NCI-H1694 (cell line): Measurements from ENCODE around the gene SFXN3.
"Not testable (repeated sequence)": the region's sequence is repeated elsewhere in the genome, so short reads cannot be mapped to it uniquely, and the experiment has no call there.

Source experiments
- DNase-seq: peaks from one replicate; lab custom pipeline; 2025; lab: John Stamatoyannopoulos, UW

Gene SFXN3

DNA sequence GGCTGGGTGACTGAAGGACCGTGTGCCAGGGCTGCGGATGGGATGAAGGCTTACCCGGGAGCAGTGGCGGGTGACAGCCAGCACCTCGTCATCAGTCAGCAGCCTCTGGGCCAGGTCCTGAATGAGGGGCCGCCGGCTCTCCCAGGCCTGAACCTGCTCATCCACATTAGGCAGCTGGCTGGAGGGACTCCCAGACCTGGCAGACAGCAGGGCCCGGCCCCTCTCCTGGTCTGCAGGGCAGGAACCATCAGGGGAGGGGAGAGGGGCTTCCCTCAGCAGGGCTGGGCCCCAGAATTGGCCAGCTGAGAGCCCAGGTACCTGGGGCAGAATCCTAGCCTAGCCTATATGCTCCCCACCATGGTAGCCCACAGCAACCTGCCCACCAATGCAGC, 15.5 kb upstream of the SFXN3 start:
- DNase-seq = no peak

DNA sequence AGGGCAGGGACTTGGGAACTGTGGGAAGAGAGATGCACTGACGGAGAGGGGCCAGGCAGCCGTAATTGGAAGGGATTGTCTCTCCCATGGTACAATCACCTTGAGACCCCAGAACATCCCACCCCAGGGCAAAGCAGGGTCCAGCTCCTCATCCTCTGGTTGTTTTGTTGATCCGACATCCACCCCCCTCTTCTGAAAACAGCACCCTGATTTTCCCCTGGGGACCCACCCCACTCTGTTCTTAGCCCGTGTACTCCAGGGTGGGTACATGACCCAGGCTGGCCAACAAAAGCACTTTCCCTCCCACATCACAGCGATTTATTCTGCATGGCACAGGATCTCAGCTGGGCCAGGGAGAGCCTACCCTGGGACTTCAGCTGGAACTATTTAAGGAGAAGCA, 14.2 kb upstream of the SFXN3 start:
- no peak for DNase-seq

DNA sequence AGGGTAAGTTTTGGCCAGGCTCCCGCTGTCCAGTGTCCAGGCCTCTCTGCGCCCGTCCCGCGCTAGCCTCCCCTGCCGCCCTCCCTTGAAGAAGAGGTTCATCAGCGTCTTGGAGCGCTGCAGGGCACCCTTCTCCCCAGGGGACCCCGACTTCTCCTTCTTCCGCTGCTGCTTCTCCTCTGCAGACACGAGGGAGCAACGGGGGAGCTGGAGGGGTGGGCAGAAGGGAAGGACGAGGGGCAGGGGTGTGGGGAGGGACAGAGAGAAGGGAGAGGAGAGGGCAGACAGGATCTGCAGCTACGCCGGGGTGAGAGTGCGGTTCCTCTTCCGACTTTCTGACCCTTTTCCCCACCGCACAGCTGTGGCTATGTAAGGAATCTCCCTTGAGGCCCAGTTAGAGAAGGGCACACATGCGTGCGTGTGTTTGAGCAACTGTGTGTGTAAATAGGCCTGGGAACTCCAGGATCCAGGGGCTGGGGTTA, 12.9 kb upstream of the SFXN3 start:
- DNase-seq = no peak

DNA sequence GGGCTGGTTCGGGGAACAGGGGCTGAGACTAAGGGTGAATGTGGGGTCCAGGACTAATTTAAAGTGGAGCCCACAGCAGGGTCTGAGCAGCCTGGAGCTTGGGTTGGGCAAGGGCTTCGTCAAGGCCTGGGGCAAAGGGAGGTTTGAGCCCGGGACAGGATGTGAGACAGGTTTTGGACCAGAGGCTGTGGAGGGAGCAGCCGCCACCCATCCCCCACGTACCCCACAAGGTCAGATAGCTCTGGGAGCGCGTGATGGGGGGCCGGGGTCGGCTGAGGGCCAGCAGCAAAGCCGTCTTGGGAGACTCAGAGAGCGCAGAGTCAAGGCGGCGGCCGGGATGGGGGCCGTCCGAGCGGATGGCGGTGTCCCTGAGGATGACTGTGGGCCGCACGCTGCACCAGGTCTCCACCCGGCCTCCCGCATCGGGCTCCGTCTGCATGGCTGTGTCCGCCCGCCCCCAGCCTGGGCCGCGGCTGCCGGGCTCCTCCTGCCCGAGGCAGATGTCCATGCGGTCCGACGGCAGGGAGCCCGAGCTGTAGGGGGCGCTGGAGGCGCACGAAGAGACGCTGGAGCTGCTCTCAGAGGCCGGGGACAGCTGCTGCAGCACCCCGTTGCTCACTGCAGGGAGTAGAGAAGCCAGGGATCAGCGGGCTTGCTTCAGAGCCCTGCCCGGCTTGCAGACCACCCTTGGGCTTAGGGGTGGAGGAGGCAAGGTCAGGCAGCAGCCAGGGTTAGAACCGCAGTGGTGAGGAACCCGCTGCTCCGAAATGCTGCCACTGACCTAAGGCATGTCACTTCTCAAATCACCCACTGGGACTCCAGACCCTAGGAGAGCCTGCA, 12.2 kb upstream of the SFXN3 start:
- peak; percentile 72 for DNase-seq

DNA sequence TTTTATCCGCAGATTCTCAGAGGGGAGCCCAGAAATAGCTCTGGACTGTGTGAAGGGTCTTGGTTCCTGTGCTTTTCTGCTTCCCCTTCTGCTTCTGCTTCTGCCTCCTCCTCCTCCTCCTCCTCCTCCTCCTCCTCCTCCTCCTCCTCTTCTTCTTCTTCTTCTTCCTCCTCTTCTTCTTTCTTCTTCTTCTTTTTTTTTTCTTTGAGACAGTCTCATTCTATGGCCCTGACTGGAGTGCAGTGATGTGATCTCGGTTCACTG, 11.7 kb upstream of the SFXN3 start:
- DNase-seq = no peak

DNA sequence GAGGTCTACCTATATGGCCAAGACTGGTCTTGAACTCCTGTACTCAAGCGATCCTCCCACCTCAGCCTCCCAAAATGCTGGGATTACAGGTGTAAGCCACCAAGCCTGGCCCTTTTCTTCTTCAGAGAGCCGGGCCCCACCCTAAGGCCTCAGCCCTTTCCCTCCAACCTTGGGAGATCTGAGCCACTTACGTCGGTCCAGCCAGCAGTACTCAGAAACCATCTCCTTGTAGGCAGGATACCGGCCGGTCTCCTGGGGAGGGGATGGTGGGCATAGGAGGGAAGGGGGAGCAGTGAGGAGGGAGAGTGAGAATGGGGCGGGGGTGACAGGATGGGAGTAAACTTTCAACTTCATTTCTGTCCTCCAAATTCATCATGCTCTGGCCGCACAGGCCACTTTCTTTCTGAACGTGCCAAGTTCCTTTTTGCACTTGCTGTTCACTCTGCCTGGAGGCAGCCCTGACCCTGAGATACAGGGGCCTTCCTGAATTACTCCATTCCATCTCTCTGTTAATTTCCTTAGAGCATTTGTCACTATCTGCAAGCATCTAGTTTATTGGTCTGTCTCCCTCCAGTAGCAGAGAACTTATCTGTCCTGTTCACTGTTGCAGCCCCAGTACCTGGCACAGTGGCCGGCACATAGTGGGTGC, 10.5 kb upstream of the SFXN3 start:
- DNase-seq = no peak

DNA sequence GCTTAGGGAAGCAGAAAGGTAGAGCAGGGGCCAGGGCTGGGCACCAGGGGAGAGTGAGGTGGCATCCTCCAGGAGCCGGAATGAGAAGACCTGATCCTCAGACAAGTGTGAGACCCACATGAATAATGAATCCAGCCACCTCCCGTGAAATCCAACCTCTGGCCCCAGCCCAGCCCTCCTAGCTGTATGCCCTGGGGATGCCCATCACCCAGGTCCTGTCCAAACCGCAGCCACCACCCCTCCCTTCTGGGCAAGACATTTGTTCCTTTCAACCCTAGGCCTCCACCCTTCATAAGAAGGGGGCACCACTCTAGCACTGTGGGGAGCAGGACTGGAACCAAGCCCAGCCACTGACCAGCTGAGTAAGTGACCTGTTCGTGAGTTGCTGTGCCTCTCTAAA, 9.8 kb upstream of the SFXN3 start:
- no peak for DNase-seq

DNA sequence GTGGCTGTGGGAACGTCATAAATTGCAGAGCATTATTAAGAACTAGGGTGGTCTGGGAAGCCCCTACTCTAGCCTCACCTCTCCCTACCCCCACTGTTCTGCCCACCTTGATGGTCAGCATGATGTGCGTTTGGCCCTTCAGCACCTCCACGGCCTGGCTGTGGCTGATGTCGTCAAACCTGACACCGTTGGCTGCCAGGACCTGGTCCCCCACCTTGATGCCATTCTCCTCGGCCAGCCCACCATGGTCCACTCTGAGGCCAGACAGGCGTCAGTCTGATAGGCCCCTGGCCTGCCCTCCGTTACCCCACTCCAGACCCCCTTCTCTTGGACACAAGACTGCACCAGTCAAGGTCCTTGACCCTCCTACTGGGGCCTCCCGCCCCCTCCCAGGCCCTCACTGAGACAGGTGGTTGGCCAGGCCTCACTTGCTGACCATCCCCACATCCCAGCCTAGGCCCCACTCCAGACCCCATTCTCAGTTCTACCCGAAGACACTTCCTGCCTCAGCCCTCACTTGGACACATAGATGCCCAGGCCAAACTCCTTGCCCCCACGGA, 9.3 kb upstream of the SFXN3 start:
- no peak for DNase-seq

DNA sequence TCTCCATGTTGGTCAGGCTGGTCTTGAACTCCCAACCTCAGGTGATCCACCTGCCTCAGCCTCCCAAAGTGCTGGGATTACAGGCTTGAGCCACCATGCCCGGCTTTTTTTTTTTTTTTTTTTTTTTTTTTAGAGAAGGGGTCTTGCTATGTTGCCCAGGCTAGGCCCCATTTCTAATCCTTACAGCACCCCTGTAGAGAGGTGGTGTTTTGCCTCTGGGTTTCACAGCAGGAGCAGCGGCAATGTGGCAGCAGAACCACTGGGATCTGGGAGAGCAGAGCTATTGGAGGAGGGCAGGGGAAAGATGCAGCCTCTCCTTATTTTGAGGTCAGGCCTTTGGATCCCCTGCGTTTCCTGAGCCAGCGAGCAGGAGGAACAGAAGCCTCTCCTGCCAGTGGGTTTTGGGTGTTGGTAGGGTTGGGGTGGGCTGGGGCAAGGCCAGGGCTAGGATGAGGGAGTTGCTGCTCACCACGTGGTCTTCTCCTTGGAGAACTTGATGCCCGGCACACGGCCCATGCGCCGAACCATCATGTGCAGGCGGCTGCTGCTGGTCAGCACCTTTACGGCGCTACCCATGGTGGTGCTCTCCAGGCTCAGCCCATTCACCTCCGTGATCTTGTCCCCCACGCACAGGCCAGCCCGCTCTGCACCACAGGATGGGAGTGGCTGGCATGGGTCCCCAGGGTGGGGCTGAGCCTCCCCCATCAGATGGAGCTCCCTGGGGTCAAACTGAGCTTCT, 7.9 kb upstream of the SFXN3 start:
- no peak for DNase-seq

DNA sequence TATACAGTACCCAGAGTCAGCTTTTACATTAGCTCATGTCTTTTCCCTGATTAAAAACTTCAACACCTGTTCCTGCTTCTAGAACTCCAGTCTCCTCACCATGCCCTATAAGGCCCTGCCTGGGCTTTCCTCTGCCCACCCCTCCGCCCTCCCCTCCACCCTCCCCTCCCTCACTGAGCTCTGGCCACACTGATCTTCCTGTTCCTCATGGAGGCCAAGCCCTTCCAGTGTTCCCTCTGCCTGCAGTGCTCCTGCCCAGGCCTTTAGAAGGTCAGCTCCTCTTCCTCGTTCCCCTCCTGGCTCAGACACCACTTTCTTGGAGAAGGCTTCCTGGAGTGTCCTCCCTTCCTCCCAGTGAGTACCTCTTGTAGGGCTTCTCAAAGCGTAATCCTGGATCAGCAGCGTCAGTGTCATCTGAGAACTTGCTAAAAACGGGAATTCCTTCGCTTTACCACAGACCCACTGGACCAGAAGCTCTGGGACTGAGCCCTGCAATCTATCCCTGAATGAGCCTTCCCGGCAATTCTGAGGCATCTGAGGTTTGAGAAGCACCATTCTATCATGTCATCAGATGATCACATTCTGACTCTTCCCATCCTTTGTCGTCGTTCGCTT, 3.8 kb upstream of the SFXN3 start:
- no peak for DNase-seq

DNA sequence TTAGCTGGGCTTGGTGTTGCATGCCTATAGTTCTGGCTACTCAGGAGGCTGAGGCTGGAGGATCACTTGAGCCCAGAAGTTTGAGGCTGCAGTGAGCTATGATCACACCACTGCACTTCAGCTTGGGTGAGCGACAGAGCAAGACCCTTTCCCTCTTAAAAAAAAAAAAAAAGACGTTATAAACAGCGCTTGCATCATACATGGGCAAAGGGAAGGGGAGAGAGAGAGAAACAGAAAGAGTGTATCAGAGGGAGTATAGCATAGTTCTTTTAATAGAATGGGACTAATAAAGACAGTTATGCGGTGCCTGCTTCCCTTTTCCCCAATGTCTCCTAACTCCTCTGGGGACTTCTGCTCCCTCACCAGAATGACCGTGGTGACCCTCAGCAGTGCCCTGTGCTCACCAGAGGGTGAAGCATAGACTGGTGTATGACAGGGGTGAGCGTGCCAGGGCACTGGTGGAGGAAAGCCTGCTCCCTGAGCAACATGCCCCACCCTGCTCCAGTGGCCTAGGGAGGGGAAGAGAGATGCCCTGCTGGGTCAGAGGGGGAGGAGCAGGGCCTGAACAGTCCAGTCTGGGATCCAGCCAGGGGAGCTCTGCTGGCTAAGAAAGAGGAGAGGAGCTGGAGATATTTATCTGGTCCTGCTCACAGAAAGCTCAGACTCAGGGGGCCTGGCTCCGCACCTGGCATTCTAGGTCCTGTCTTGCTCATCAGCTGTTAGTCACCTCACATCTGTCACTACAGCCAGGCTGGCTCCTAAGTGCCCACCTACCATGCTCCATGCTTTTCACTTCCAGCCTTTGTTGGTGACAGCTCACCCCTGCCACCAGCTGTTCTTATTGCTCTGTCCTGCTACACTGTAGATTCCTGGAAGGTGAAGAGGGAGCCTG, 2.3 kb upstream of the SFXN3 start:
- no peak for DNase-seq

DNA sequence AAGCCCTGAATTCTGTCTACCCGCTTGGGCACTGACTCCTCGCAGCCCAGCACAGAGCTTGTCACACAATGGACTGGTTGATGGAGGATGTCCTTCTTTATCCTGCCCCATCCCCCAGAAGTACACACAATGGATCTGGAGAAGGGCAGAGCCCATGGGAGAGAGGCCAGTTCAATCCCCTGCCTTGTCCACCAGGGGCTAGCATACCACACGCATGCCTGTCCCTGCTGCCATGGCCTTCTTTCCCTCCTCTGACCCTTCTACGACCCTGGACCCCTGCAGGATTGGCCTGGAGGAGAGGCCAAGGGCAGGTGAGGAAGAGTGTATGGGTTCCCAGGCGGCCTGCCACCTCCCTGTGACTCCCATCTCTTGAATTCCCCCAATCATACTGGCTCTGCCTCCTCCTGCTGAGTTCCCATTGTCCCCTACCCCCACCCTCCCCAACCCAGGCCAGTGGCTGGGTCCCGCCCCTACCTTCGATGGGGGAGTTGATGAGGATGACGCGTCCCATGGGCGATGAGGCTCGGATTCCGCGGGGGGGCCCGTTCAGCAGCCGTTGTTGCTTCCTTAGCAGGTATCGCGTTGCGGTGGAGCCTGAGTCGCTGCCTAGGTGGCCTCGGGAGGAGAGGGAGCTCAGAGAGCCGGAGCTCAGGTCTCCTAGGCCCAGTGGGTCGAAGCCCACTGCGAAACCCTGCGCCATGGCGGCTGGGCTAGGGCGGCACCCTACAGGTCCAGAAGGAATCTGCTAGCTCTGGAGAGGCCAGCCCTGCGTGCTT, 1.3 kb upstream of the SFXN3 start:
- no peak for DNase-seq

DNA sequence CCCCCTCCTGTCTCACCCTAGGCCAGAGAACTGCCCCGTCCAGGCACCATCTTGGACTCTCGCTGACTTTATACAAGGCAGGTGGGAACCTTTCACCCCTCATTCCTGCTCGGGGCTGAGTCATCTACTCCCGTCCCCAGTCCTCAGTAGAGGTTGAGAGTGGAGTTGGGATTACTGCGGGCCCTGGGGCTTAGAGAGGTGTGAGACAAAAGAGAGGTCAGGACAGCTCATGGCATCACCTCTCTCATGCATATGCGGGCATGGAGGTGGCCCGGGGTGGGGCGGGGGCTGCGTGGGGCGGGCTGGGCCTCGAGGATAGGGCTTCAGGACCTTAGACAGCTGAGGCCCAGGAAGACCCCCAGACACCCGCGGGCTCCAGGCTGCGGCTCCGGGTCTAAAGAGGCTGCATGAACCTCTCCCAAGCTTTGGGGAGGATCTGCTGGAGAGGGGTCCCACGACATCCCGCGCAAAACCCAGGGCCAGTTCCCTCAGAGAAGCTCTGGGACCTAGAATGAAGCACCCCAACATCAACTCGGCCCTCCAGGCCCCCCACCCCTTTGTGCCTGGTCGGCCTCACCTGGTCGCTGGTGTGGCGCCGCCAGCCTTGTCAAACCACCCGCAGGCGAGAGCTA, 422 bp upstream of the SFXN3 start:
- DNase-seq = no peak

DNA sequence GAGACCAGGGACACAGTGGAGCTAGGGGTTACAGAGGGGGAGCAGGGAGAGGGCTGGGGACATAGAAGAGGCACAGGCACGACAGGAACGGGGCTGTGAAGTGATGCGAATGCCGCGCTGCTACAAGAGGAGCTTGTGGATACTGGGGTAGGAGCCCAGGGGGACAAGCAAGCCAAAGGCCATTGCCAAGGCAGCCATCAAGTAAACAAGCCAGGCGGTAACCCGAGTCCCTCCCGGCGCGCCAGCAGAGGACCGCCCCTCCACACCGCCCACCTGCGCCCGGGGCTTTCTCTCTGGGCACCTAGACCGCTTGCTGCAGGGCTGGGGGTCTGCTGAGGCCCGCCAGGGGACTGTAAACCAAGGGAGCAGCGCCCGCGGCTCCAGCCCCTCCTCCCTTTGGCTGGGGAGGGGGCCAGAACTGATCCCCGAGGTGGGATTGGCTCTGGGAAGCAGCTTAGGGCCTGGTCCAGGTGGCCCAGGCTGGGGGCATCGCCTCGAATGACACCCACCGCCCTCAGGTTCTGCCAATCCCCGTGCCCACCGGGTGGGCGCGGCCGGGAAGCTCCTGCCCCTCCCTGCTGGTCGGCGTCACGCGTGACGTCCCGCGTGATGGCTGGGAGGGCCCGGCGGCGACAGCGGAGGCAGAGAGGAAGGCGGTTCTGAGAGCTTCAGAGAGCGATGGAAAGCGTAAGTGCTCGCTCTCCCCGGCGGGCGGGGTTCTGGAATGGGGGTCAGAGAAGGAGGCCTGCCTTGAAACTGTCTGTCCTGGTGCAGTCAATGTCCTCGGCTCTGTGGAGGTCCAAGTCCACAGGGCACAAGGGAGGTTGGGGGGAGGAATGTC, 982 bp downstream of the SFXN3 start:
- DNase-seq = peak; percentile 18

DNA sequence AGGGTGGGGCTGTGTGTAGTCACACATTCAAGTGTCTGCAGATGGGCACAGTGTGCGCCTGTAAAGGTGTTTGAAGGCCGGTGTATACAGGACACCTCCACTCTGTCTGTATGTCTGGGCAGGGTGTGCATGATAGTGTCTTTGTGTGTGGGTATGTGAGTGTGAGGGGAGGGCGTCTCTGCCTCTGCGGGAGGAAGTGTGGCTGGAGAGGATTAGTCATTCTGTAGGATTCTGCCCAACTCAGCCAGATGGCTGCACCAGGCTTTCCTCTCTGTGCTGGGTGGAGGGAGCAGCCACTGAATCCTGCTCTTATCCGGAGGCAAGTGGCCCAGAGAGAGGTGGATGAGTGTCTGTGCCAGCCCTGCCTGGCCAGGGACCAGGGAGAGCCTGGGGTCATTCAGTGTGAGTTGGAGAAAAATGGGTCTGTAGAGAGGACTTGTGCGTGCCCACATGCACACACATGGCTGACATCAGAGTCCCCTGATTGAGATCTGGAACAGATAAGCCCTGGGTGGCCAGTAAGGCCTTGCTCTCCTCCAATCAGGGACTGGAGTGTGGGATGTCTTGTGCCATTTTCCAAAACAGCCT, 1.7 kb downstream of the SFXN3 start:
- peak; percentile 65 for DNase-seq

DNA sequence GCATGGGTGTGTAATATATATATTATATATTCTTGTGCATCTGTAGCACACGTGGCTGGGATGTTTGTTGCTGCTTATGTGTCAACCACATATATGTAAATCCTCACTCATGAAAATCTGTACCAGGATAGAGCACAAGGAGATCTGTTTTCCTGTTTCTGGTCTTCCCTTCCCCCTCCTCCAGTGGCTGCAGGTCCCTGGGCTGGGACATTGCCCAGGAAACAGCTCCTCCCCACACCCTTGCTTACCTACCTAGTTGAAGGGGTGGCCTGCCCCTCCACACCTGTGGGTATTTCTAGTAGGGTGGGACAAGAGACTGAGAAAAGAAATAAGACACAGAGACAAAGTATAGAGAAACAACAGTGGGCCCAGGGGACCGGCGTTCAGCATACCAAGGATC, 2.2 kb downstream of the SFXN3 start:
- DNase-seq = no peak

DNA sequence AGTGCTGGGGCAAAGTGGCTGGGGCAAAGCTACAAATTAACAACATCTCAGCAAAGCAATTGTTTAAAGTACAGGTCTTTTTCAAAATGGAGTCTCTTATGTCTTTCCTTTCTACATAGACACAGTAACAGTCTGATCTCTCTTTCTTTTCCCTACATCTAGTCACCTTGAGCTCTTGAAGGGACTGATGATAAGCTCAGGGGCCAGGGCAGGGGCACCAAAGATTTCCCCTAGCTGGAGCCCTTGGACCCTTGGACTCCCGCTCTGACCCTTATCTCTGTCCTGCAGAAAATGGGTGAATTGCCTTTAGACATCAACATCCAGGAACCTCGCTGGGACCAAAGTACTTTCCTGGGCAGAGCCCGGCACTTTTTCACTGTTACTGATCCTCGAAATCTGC, 3.4 kb downstream of the SFXN3 start:
- not testable (repeated sequence) for DNase-seq

DNA sequence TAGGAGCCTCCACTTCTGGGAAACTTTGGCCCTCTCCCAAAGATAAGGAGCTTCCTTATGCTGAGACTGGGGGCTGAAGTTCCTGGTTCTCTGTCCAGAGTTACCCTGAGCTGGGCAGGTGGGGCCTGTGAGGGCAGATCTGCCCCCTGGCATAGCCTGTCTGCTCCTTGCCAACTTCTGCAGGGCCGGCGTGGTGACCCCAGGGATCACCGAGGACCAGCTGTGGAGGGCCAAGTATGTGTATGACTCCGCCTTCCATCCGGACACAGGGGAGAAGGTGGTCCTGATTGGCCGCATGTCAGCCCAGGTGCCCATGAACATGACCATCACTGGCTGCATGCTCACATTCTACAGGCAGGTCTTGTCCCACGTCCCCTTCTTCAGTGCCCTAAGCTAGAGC, 4.3 kb downstream of the SFXN3 start:
- no peak for DNase-seq
